Activated T-cell treated with anti-CD3 and anti-CD28 coated beads, Interleukin-2, amount 50 U/mL, for 4 hours (primary cell): ENCODE data around the gene DDX10. TPM values are rescaled to one million over a fixed set of nuclear protein-coding genes. Genes with fewer than 3 reads are reported as not detected.

ENCODE experiments used
- ATAC-seq, 2 donors: fragments of 200-7000 bp; cut with Tn5 transposase; one replicate each; pipeline ENCODE4 v1.10.0; 2021
- DNase-seq: peaks from one replicate; pipeline ENCODE4 v3.0.0-alpha.2; 2020
- H3K27me3 Mint-ChIP-seq: one replicate; pipeline ENCODE4 v1.8.0; 2021; ENCODE audit warnings: low read depth, mixed read lengths
- H3K36me3 Mint-ChIP-seq: one replicate; pipeline ENCODE4 v1.8.0; 2022; ENCODE audit warnings: mixed read lengths; ENCODE audit not compliant: insufficient read depth
- H3K4me1 Mint-ChIP-seq: one replicate; pipeline ENCODE4 v1.8.0; 2021; ENCODE audit warnings: low read depth, mixed read lengths
- H3K4me3 Mint-ChIP-seq: one replicate; pipeline ENCODE4 v1.8.0; 2021; ENCODE audit warnings: mild to moderate bottlenecking, moderate library complexity, mixed read lengths
- H3K9me3 Mint-ChIP-seq: one replicate; pipeline ENCODE4 v1.8.0; 2021; ENCODE audit warnings: mixed read lengths
- total RNA-seq, 3 donors: library from RNA; stranded (reverse); gene quantifications; one replicate each; pipeline ENCODE4 v1.2.1, GENCODE V29; 2021

Gene DDX10
- total RNA-seq, 3 donors from 2014 or later = 85.7 to 94.2 (median 91.8) TPM

GRCh38 chr11:108824545-108824944 is 159.7 kb downstream of the DDX10 start:
- no peak for ATAC-seq
- Mint-ChIP-seq H3K27me3 (no peaks in the 10 kb centered on the region), H3K9me3 (no peaks in the 10 kb centered on the region), H3K36me3 (peaks cover 7% of the 10 kb centered on the region), H3K4me3 (no peak overlapping the region), H3K4me1 (peaks cover 1% of the 10 kb centered on the region)
- DNase-seq = no peak

GRCh38 chr11:108825381-108825780 is 160.5 kb downstream of the DDX10 start:
- no peak for DNase-seq
- H3K4me3 Mint-ChIP-seq = no peak overlapping the region
- H3K36me3 Mint-ChIP-seq = peaks cover 11% of the 10 kb centered on the region
- H3K4me1 Mint-ChIP-seq = peaks cover 9% of the 10 kb centered on the region
- H3K9me3 Mint-ChIP-seq = peaks cover 7% of the 10 kb centered on the region
- ATAC-seq = no peak
- H3K27me3 Mint-ChIP-seq = no peaks in the 10 kb centered on the region

DNA sequence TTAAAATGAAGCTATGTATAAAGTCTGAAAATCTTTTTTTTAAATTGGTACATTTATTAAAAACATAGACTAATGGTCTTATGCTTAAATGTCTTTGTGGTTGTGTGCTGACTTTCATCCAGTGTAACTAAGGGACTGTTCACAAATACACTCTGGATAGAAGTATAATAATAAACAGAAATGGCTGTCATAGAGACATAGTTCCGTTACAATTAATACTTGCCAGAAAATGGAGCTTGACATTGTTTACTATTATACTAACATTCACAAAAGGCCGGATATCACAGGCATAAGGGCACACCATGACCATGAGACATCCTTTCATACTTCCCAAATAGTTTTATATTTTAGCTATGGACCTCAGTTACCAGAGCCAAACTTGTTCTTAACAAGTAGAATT is 161.3 kb downstream of the DDX10 start:
- DNase-seq = no peak
- H3K4me1 Mint-ChIP-seq = peaks cover 11% of the 10 kb centered on the region
- peaks cover 11% of the 10 kb centered on the region for H3K36me3 Mint-ChIP-seq
- no peaks in the 10 kb centered on the region for H3K27me3 Mint-ChIP-seq
- ATAC-seq = no peak
- peaks cover 8% of the 10 kb centered on the region for H3K9me3 Mint-ChIP-seq
- no peak overlapping the region for H3K4me3 Mint-ChIP-seq

GRCh38 chr11:108835624-108836023 is 170.8 kb downstream of the DDX10 start:
- Mint-ChIP-seq H3K4me3 (no peak overlapping the region), H3K4me1 (peaks cover 7% of the 10 kb centered on the region), H3K9me3 (no peaks in the 10 kb centered on the region), H3K27me3 (no peaks in the 10 kb centered on the region), H3K36me3 (peaks cover 23% of the 10 kb centered on the region)
- ATAC-seq (no peak), DNase-seq (no peak)

- H3K9me3 Mint-ChIP-seq = no peaks in the 10 kb centered on the region
- DNase-seq (no peak), ATAC-seq (no peak)
- H3K36me3 Mint-ChIP-seq = peaks cover 28% of the 10 kb centered on the region
- H3K4me3 Mint-ChIP-seq = no peak overlapping the region
- H3K27me3 Mint-ChIP-seq = no peaks in the 10 kb centered on the region
- peaks cover 7% of the 10 kb centered on the region for H3K4me1 Mint-ChIP-seq
Observed at GRCh38 chr11:108836541-108836940, 171.7 kb downstream of the DDX10 start.

GRCh38 chr11:108838102-108838791 is 173.4 kb downstream of the DDX10 start:
- no peaks in the 10 kb centered on the region for H3K27me3 Mint-ChIP-seq
- no peak for ATAC-seq
- DNase-seq = no peak
- peaks cover 31% of the 10 kb centered on the region for H3K36me3 Mint-ChIP-seq
- no peaks in the 10 kb centered on the region for H3K9me3 Mint-ChIP-seq
- H3K4me3 Mint-ChIP-seq = no peak overlapping the region
- H3K4me1 Mint-ChIP-seq = peaks cover 7% of the 10 kb centered on the region

- H3K36me3 Mint-ChIP-seq = peaks cover 29% of the 10 kb centered on the region
Observed at GRCh38 chr11:108838792-108839105, 173.9 kb downstream of the DDX10 start.

DNA sequence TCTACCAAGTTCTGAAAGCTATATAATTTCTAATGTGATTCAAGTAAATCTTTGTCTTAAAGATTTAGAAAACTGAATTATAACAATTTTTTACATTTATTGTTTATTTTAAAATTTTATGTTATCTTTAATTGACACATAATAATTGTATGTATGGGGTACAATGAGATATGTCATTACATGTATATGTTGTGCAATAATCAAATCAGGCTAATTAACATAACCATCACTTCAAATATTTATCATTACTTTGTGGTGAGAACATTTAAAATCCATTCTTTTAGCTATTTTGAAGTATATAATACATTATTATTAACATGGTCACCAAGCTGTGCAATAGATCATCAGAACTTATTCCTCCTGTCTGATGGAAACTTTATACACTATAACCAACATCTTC is 181.1 kb downstream of the DDX10 start:
- H3K27me3 Mint-ChIP-seq = no peaks in the 10 kb centered on the region
- no peaks in the 10 kb centered on the region for H3K9me3 Mint-ChIP-seq
- H3K36me3 Mint-ChIP-seq = peaks cover 23% of the 10 kb centered on the region
- DNase-seq (no peak), ATAC-seq (no peak)
- H3K4me3 Mint-ChIP-seq = no peak overlapping the region
- H3K4me1 Mint-ChIP-seq = no peaks in the 10 kb centered on the region

More at GRCh38 chr11:108838792-108839105, 173.9 kb downstream of the DDX10 start:
- DNase-seq (no peak), ATAC-seq (no peak)
- H3K9me3 Mint-ChIP-seq = no peaks in the 10 kb centered on the region
- H3K4me1 Mint-ChIP-seq = peaks cover 5% of the 10 kb centered on the region
- H3K4me3 Mint-ChIP-seq = no peak overlapping the region
- no peaks in the 10 kb centered on the region for H3K27me3 Mint-ChIP-seq

DNA sequence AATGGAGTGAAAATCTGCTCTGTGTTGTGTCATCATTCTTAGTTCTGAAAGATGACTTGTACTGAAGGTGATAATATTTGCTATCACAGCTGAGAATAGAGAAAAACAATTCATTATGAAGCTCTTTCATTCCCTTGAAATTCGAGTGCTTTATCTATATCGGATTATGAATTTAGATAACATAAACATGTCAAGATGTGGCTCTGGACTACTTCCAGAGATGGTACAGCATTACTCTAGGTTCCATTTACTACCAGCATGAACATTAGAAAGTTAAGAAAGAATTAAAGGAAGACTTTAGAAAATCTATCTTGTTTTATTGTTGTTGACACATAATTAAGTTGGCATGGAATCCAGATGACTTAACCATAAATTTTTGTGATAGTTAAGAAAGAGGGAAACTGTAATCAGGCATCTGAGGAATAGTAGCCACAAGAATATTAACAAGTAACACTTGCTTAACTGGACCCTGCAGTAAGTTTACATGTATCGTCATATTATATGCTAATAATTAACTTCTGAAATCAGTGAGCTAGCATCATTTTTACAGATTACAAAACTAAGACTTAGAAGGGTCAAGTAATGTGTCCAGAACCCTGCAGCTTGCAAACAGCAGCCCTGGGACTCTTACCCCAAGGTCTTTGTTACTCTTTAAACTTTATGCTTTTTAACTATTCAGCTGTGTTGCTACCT is 182.6 kb downstream of the DDX10 start:
- DNase-seq = no peak
- Mint-ChIP-seq H3K27me3 (no peaks in the 10 kb centered on the region), H3K36me3 (peaks cover 21% of the 10 kb centered on the region), H3K4me3 (no peak overlapping the region), H3K9me3 (no peaks in the 10 kb centered on the region), H3K4me1 (peaks cover 2% of the 10 kb centered on the region)
- no peak for ATAC-seq

DNA sequence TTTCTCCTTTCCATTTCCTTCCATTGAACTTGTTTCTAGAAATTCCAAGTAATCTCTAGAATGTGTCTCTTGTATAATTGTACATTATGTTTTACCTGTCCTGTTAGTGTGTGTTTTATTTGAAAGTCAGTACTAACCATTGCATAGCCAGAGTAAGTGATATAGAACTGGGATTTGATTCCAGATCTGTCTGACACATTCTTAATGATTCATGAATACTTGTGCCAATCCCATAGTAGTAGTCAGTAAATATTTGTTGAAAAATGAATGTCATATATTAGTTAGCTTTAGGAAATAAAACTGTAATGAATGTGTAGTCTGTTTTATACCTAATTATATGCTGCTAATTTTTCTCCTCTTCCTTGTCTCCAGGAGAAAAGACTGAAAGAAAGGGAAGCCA is 186.9 kb downstream of the DDX10 start:
- ATAC-seq = no peak
- DNase-seq = no peak
- H3K4me3 Mint-ChIP-seq = no peak overlapping the region
- H3K36me3 Mint-ChIP-seq = peaks cover 18% of the 10 kb centered on the region
- peaks cover 25% of the 10 kb centered on the region for H3K4me1 Mint-ChIP-seq
- no peaks in the 10 kb centered on the region for H3K9me3 Mint-ChIP-seq
- no peaks in the 10 kb centered on the region for H3K27me3 Mint-ChIP-seq

DNA sequence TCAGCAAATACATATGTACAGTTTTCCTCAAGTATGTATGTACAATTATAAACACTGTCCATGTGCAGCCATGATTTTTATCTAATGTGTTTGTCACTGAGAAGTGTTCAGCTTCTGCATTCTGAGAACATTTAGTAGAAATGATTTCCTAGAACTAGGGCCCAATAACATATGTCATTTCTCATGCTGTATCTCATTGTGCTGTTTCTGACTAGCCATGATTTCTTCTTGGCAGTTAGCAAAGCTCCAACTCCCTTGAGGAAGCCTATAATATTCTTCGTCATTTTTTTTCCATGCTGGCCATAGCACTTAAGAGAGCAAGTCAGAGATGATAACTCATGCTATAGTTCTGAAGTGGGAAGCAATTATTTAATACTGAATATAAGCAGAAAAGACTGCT is 187.8 kb downstream of the DDX10 start:
- H3K4me3 Mint-ChIP-seq = no peak overlapping the region
- peaks cover 14% of the 10 kb centered on the region for H3K36me3 Mint-ChIP-seq
- DNase-seq (no peak), ATAC-seq (no peak)
- peaks cover 25% of the 10 kb centered on the region for H3K4me1 Mint-ChIP-seq
- H3K27me3 Mint-ChIP-seq = no peaks in the 10 kb centered on the region
- H3K9me3 Mint-ChIP-seq = no peaks in the 10 kb centered on the region

DNA sequence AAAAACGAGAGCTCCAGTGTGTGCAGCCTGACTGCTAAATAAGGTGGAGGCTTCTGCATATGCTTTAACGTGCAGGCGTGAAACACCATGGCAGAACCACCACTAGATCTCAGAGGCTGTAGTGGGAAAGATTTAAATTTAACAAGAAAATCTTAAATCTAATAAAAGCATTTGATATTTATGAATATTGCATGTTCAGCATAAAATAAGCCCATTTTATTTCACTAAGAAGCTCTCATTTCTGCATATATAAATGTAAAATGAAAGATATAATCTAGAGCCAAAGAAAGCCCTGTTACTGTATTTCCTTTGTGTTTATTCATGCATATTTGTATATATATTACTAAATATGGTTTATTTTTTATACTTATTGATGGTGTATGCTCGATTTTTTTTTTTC is 188.3 kb downstream of the DDX10 start:
- H3K4me3 Mint-ChIP-seq = no peak overlapping the region
- H3K36me3 Mint-ChIP-seq = peaks cover 14% of the 10 kb centered on the region
- H3K9me3 Mint-ChIP-seq = no peaks in the 10 kb centered on the region

GRCh38 chr11:108853864-108854263 is 189.0 kb downstream of the DDX10 start:
- peaks cover 15% of the 10 kb centered on the region for H3K36me3 Mint-ChIP-seq
- DNase-seq = no peak
- peak overlapping the region; percentile 75 for H3K4me3 Mint-ChIP-seq
- peaks cover 25% of the 10 kb centered on the region for H3K4me1 Mint-ChIP-seq
- H3K9me3 Mint-ChIP-seq = no peaks in the 10 kb centered on the region
- no peaks in the 10 kb centered on the region for H3K27me3 Mint-ChIP-seq
- ATAC-seq = peak; percentile 21 to 40

More for the DNA sequence above, 188.3 kb downstream of the DDX10 start:
- ATAC-seq (no peak), DNase-seq (no peak)
- H3K27me3 Mint-ChIP-seq = no peaks in the 10 kb centered on the region
- H3K4me1 Mint-ChIP-seq = peaks cover 25% of the 10 kb centered on the region

GRCh38 chr11:108854346-108854745 is 189.5 kb downstream of the DDX10 start:
- H3K36me3 Mint-ChIP-seq = peaks cover 15% of the 10 kb centered on the region
- peaks cover 25% of the 10 kb centered on the region for H3K4me1 Mint-ChIP-seq
- peak; percentile 57 to 59 for ATAC-seq
- peak overlapping the region; percentile 75 for H3K4me3 Mint-ChIP-seq
- H3K27me3 Mint-ChIP-seq = no peaks in the 10 kb centered on the region
- no peaks in the 10 kb centered on the region for H3K9me3 Mint-ChIP-seq
- no peak for DNase-seq

- H3K4me1 Mint-ChIP-seq = peaks cover 25% of the 10 kb centered on the region
- H3K4me3 Mint-ChIP-seq = no peak overlapping the region
- no peaks in the 10 kb centered on the region for H3K9me3 Mint-ChIP-seq
- ATAC-seq = no peak
- H3K36me3 Mint-ChIP-seq = peaks cover 21% of the 10 kb centered on the region
- no peaks in the 10 kb centered on the region for H3K27me3 Mint-ChIP-seq
- DNase-seq = no peak
Observed at GRCh38 chr11:108857382-108857781, 192.5 kb downstream of the DDX10 start.
